ENCODE data around the gene MAGIX.
A peak's percentile ranks its signal among the peaks of the same experiment; 100 is the strongest.

Gene MAGIX

DNA sequence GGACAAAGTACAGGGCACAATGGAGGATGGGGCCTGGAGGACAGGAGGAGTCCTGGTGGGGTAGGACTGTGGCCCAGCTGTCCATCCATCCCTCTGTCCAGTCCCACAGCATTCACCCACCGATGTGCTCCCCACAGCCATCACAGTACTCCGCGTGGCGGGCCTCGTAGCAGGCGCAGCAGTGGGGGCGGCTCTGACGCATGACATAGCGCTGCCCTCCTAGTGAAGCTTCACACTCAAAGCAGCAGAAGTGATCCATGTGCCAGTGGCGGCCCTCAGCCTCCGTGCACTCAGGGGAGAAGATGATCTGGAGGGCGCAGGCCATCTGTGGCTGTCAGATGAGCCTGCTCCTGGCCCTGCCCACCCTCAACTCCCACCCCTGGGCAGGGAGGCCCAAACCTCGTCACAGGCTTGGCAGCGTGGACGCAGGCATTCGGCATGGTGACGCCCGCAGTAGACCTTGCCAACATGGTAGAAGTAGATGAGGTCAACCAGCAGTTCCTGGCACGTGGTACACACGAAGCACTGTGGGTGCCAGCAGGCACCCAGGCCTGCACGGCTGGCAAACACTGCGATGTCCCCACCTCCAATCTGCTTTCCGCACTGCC lies 15.4 kb downstream of the MAGIX start:
- H3K79me2 ChIP-seq (ENCODE audit: insufficient read depth, low read length) = no peaks in the 10 kb centered on the region
- no peaks in the 10 kb centered on the region for H4K20me1 ChIP-seq (ENCODE audit: insufficient read depth, low read length)
- no peak overlapping the region for H2AFZ ChIP-seq (ENCODE audit: low read length)
- no peak overlapping the region for H3K9ac ChIP-seq (ENCODE audit: low read length)
- no peaks in the 10 kb centered on the region for H3K9me3 ChIP-seq (ENCODE audit: low read length)
- no peak overlapping the region for H3K4me2 ChIP-seq (ENCODE audit: low read length)
- peaks cover 63% of the 10 kb centered on the region for H3K36me3 ChIP-seq (ENCODE audit: insufficient read depth, low read length)
- no peak overlapping the region for H3K4me3 ChIP-seq (ENCODE audit: low read depth, low read length, poor library complexity, severe bottlenecking)
- H3F3A ChIP-seq (ENCODE audit: insufficient read depth, low read length) = no peaks in the 10 kb centered on the region
- H3K9me2 ChIP-seq (ENCODE audit: low read depth, low read length) = no peaks in the 10 kb centered on the region
- peaks cover 6% of the 10 kb centered on the region for H3K4me1 ChIP-seq (ENCODE audit: insufficient read depth, low read length, severe bottlenecking)
- no peak overlapping the region for H3K27ac ChIP-seq (ENCODE audit: low read depth, low read length, poor library complexity, severe bottlenecking)
- no peaks in the 10 kb centered on the region for H3K27me3 ChIP-seq (ENCODE audit: insufficient read depth, low read length)
- TF ChIP-seq EZH2 (IDR thresholded peaks at IDR 0.05; ENCODE audit: borderline replicate concordance, low read length) = no peak
- TF ChIP-seq CTCF (IDR thresholded peaks at IDR 0.05; ENCODE audit: low read length) = no peak

- Histone ChIP-seq H3K79me2 (ENCODE audit: insufficient read depth, low read length) (no peaks in the 10 kb centered on the region), H2AFZ (ENCODE audit: low read length) (no peak overlapping the region), H3K27me3 (ENCODE audit: insufficient read depth, low read length) (no peaks in the 10 kb centered on the region), H3K9me2 (ENCODE audit: low read depth, low read length) (no peaks in the 10 kb centered on the region), H4K20me1 (ENCODE audit: insufficient read depth, low read length) (no peaks in the 10 kb centered on the region), H3K4me1 (ENCODE audit: insufficient read depth, low read length, severe bottlenecking) (peaks cover under 1% of the 10 kb centered on the region), H3K27ac (ENCODE audit: low read depth, low read length, poor library complexity, severe bottlenecking) (no peak overlapping the region), H3K4me2 (ENCODE audit: low read length) (no peak overlapping the region), H3K36me3 (ENCODE audit: insufficient read depth, low read length) (peaks cover 64% of the 10 kb centered on the region), H3K9me3 (ENCODE audit: low read length) (no peaks in the 10 kb centered on the region), H3F3A (ENCODE audit: insufficient read depth, low read length) (no peaks in the 10 kb centered on the region), H3K4me3 (ENCODE audit: low read depth, low read length, poor library complexity, severe bottlenecking) (no peak overlapping the region), H3K9ac (ENCODE audit: low read length) (no peak overlapping the region)
- TF ChIP-seq EZH2 (IDR thresholded peaks at IDR 0.05; ENCODE audit: borderline replicate concordance, low read length) (no peak), CTCF (IDR thresholded peaks at IDR 0.05; ENCODE audit: low read length) (no peak)
Measured at GRCh38 chrX:49178537-49178936, 16.0 kb downstream of the MAGIX start.

- Histone ChIP-seq H4K20me1 (ENCODE audit: insufficient read depth, low read length) (no peaks in the 10 kb centered on the region), H3K27ac (ENCODE audit: low read depth, low read length, poor library complexity, severe bottlenecking) (no peak overlapping the region), H3K4me2 (ENCODE audit: low read length) (no peak overlapping the region), H3K9me3 (ENCODE audit: low read length) (no peaks in the 10 kb centered on the region), H3F3A (ENCODE audit: insufficient read depth, low read length) (no peaks in the 10 kb centered on the region), H3K27me3 (ENCODE audit: insufficient read depth, low read length) (no peaks in the 10 kb centered on the region), H3K4me1 (ENCODE audit: insufficient read depth, low read length, severe bottlenecking) (no peaks in the 10 kb centered on the region), H3K4me3 (ENCODE audit: low read depth, low read length, poor library complexity, severe bottlenecking) (no peak overlapping the region), H3K9ac (ENCODE audit: low read length) (no peak overlapping the region), H2AFZ (ENCODE audit: low read length) (no peak overlapping the region), H3K9me2 (ENCODE audit: low read depth, low read length) (no peaks in the 10 kb centered on the region), H3K79me2 (ENCODE audit: insufficient read depth, low read length) (no peaks in the 10 kb centered on the region), H3K36me3 (ENCODE audit: insufficient read depth, low read length) (peaks cover 63% of the 10 kb centered on the region)
- TF ChIP-seq EZH2 (IDR thresholded peaks at IDR 0.05; ENCODE audit: borderline replicate concordance, low read length) = no peak
Measured at GRCh38 chrX:49179358-49179757, 16.8 kb downstream of the MAGIX start.

DNA sequence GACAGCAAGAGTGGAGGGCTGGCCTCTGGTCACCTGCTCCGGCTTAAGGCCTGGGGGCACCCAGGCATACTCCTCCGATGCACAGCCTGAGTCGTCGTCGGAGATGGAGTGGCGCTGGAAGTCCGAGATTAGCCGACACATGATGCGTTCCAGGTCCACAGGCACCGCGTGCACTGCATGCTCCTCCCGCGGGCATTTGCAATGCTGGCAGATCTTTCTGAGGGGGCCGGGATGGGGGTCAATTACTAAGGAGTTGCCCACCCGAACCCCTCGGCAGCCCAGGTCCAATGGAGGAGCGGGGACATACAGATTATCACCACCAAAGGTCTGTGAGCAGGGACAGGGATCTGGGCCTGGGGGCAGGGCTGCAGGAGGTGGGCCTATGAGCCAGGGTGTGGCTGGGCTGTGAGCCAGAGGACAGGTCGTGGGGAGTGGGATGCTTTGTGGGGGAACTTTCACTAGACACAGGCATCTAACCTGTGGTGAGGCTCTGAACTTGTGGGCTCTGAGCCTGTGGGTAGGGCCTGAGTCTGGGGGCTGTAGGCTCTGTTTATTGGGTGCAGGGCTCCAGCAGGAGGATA lies 21.2 kb downstream of the MAGIX start:
- Histone ChIP-seq H3K79me2 (ENCODE audit: insufficient read depth, low read length) (no peaks in the 10 kb centered on the region), H3K4me1 (ENCODE audit: insufficient read depth, low read length, severe bottlenecking) (peaks cover 17% of the 10 kb centered on the region), H3K9me2 (ENCODE audit: low read depth, low read length) (no peaks in the 10 kb centered on the region), H3K9me3 (ENCODE audit: low read length) (no peaks in the 10 kb centered on the region), H3K9ac (ENCODE audit: low read length) (no peak overlapping the region), H3K4me3 (ENCODE audit: low read depth, low read length, poor library complexity, severe bottlenecking) (peak overlapping the region; percentile 90), H3K27me3 (ENCODE audit: insufficient read depth, low read length) (no peaks in the 10 kb centered on the region), H4K20me1 (ENCODE audit: insufficient read depth, low read length) (no peaks in the 10 kb centered on the region), H3K27ac (ENCODE audit: low read depth, low read length, poor library complexity, severe bottlenecking) (peak overlapping the region; percentile 19), H3F3A (ENCODE audit: insufficient read depth, low read length) (no peaks in the 10 kb centered on the region), H3K4me2 (ENCODE audit: low read length) (peak overlapping the region; percentile 94; the same call in 1 of the 2 replicates), H2AFZ (ENCODE audit: low read length) (no peak overlapping the region), H3K36me3 (ENCODE audit: insufficient read depth, low read length) (peaks cover 28% of the 10 kb centered on the region)
- TF ChIP-seq EZH2 (IDR thresholded peaks at IDR 0.05; ENCODE audit: borderline replicate concordance, low read length) (no peak), CTCF (IDR thresholded peaks at IDR 0.05; ENCODE audit: low read length) (no peak)

Data from OCI-LY1 (cell line).